ENCODE data around the gene LIAS.

Gene LIAS

GRCh38 chr4:39453738-39454137 lies 5.1 kb upstream of the LIAS start:
- Histone ChIP-seq H3K9me3 (ENCODE audit: control insufficient read depth, insufficient read depth, low read depth, low read length) (no peaks in the 10 kb centered on the region), H3K4me1 (ENCODE audit: control insufficient read depth, insufficient read depth, low read length) (no peaks in the 10 kb centered on the region), H3K4me3 (ENCODE audit: low read depth, low read length) (no peak overlapping the region), H3K27ac (ENCODE audit: extremely low read depth, low read depth, low read length) (no peak overlapping the region), H3K36me3 (ENCODE audit: control insufficient read depth in 2 of 2, insufficient read depth in 1 of 2, low read length in 2 of 2) (peaks cover 23 to 94% of the 10 kb centered on the region in 2 experiments; a peak in 2 of 3 replicates)
- ChIA-PET POLR2A (no interaction called here), CTCF (interaction anchor here (0.5 kb wide), 1 partner anchor 518 kb away, joined by 3 read pairs; no protein-coding TSS in a partner anchor)
- TF ChIP-seq ZNF560 (tag by site-specific recombination; IDR thresholded peaks at IDR 0.05; ENCODE audit: borderline replicate concordance) (no peak), BCL11B (tag by site-specific recombination; IDR thresholded peaks at IDR 0.05; ENCODE audit: low read depth) (no peak), ZNF677 (tag by site-specific recombination; IDR thresholded peaks at IDR 0.05) (no peak), ZNF112 (tag by site-specific recombination; IDR thresholded peaks at IDR 0.05) (no peak), ZFP69B (tag by site-specific recombination; IDR thresholded peaks at IDR 0.05) (no peak), MEIS1 (CRISPR knock-in tag; IDR thresholded peaks at IDR 0.05; ENCODE audit: borderline replicate concordance) (no peak), EGR2 (tag by site-specific recombination; IDR thresholded peaks at IDR 0.05; ENCODE audit: low read depth) (no peak), ZNF214 (tag by site-specific recombination; IDR thresholded peaks at IDR 0.05; ENCODE audit: borderline replicate concordance) (no peak), ZNF221 (tag by site-specific recombination; IDR thresholded peaks at IDR 0.05; ENCODE audit: borderline replicate concordance) (no peak), ZNF529 (tag by site-specific recombination; IDR thresholded peaks at IDR 0.05; ENCODE audit: insufficient replicate concordance) (no peak), ZNF488 (tag by site-specific recombination; IDR thresholded peaks at IDR 0.05) (no peak), OVOL3 (tag by site-specific recombination; IDR thresholded peaks at IDR 0.05) (no peak), ZNF211 (tag by site-specific recombination; IDR thresholded peaks at IDR 0.05; ENCODE audit: low read depth) (no peak), ZNF701 (tag by site-specific recombination; IDR thresholded peaks at IDR 0.05) (no peak), GLIS2 (tag by site-specific recombination; IDR thresholded peaks at IDR 0.05) (no peak), ZNF621 (tag by site-specific recombination; IDR thresholded peaks at IDR 0.05) (no peak)

GRCh38 chr4:39455486-39455885 lies 3.4 kb upstream of the LIAS start:
- CTCF ChIA-PET: interaction anchor here (1.2 kb wide), 1 partner anchor 19 kb away, joined by 4 read pairs; no protein-coding TSS in a partner anchor
- POLR2A ChIA-PET: no interaction called here
- Histone ChIP-seq H3K4me1 (ENCODE audit: control insufficient read depth, insufficient read depth, low read length) (no peaks in the 10 kb centered on the region), H3K27ac (ENCODE audit: extremely low read depth, low read depth, low read length) (no peak overlapping the region), H3K9me3 (ENCODE audit: control insufficient read depth, insufficient read depth, low read depth, low read length) (no peaks in the 10 kb centered on the region), H3K36me3 (ENCODE audit: control insufficient read depth in 2 of 2, insufficient read depth in 1 of 2, low read length in 2 of 2) (peaks cover 23 to 80% of the 10 kb centered on the region in 2 experiments; a peak in 2 of 3 replicates), H3K4me3 (ENCODE audit: low read depth, low read length) (no peak overlapping the region)
- TF ChIP-seq MZF1 (tag by site-specific recombination; IDR thresholded peaks at IDR 0.05; ENCODE audit: borderline replicate concordance) (no peak), ZNF121 (tag by site-specific recombination; IDR thresholded peaks at IDR 0.05) (peak; percentile 85)

GRCh38 chr4:39456946-39457763 lies 1.7 kb upstream of the LIAS start:
- no peak overlapping the region for H3K27ac ChIP-seq (ENCODE audit: extremely low read depth, low read depth, low read length)
- ChIA-PET CTCF (interaction anchor here (0.6 to 2.3 kb wide), 3 partner anchors 12 to 611 kb away, joined by 3 to 8 read pairs (median 3); no protein-coding TSS in a partner anchor), POLR2A (interaction anchor here (0.6 to 3.0 kb wide), 2 partner anchors 18 to 70 kb away, joined by 3 to 14 read pairs; partner anchors contain the start of gene UGDH)
- H3K36me3 ChIP-seq (ENCODE audit: control insufficient read depth in 2 of 2, insufficient read depth in 1 of 2, low read length in 2 of 2): peaks cover 23 to 72% of the 10 kb centered on the region in 2 experiments; a peak in 2 of 3 replicates
- H3K9me3 ChIP-seq (ENCODE audit: control insufficient read depth, insufficient read depth, low read depth, low read length): no peaks in the 10 kb centered on the region
- no peaks in the 10 kb centered on the region for H3K4me1 ChIP-seq (ENCODE audit: control insufficient read depth, insufficient read depth, low read length)
- peak overlapping the region; percentile 83 for H3K4me3 ChIP-seq (ENCODE audit: low read depth, low read length)
- TF ChIP-seq SETDB1 (IDR thresholded peaks at IDR 0.05; ENCODE audit: insufficient read length, low read length) (no peak), ZNF248 (tag by site-specific recombination; IDR thresholded peaks at IDR 0.05) (no peak), ZBTB11 (tag by site-specific recombination; conservative IDR thresholded peaks at IDR 0.05; ENCODE audit: low read depth) (no peak), HOXA7 (CRISPR knock-in tag; IDR thresholded peaks at IDR 0.05; ENCODE audit: borderline replicate concordance) (no peak), ZNF23 (tag by site-specific recombination; IDR thresholded peaks at IDR 0.05; ENCODE audit: borderline replicate concordance) (no peak), ZNF140 (tag by site-specific recombination; IDR thresholded peaks at IDR 0.05) (no peak), ZNF138 (tag by site-specific recombination; IDR thresholded peaks at IDR 0.05; ENCODE audit: borderline replicate concordance) (no peak), ZNF560 (tag by site-specific recombination; IDR thresholded peaks at IDR 0.05; ENCODE audit: borderline replicate concordance) (no peak), BCL6B (tag by site-specific recombination; IDR thresholded peaks at IDR 0.05) (no peak)
